T1000 (cell line): Measurements from ENCODE around the gene SPARCL1.
"Not testable (repeated sequence)": the region's sequence is repeated elsewhere in the genome, so short reads cannot be mapped to it uniquely, and the experiment has no call there.

ENCODE experiments used
- DNase-seq: peaks from one replicate; lab custom pipeline; 2025; ENCODE audit warnings: mixed read lengths; lab: John Stamatoyannopoulos, UW

SPARCL1 gene

GRCh38 chr4:87502580-87503238 lies 26.5 kb downstream of the SPARCL1 start:
- DNase-seq, result no peak

GRCh38 chr4:87500092-87500462 lies 29.1 kb downstream of the SPARCL1 start:
- no peak for DNase-seq

GRCh38 chr4:87499403-87500091 lies 29.6 kb downstream of the SPARCL1 start:
- DNase-seq, result no peak

GRCh38 chr4:87498446-87498900 lies 30.7 kb downstream of the SPARCL1 start:
- no peak for DNase-seq

- no peak for DNase-seq
Observed at GRCh38 chr4:87497578-87497977, 31.6 kb downstream of the SPARCL1 start.

- DNase-seq, result no peak
Observed at GRCh38 chr4:87497159-87497558, 32.0 kb downstream of the SPARCL1 start.

GRCh38 chr4:87493115-87493514 lies 36.1 kb downstream of the SPARCL1 start:
- DNase-seq, result no peak

GRCh38 chr4:87491851-87492250 lies 37.3 kb downstream of the SPARCL1 start:
- DNase-seq, result not testable (repeated sequence)

GRCh38 chr4:87491436-87491835 lies 37.7 kb downstream of the SPARCL1 start:
- DNase-seq, result no peak

GRCh38 chr4:87490664-87491369 lies 38.4 kb downstream of the SPARCL1 start:
- no peak for DNase-seq

- DNase-seq, result no peak
Observed at GRCh38 chr4:87489678-87490077, 39.5 kb downstream of the SPARCL1 start.

GRCh38 chr4:87488666-87489065 lies 40.5 kb downstream of the SPARCL1 start:
- DNase-seq, result not testable (repeated sequence)

GRCh38 chr4:87483247-87483646 lies 45.9 kb downstream of the SPARCL1 start:
- DNase-seq, result not testable (repeated sequence)

GRCh38 chr4:87481377-87481776 lies 47.8 kb downstream of the SPARCL1 start:
- DNase-seq, result no peak

- DNase-seq, result no peak
Observed at GRCh38 chr4:87478732-87479250, 50.4 kb downstream of the SPARCL1 start.

- no peak for DNase-seq
Observed at GRCh38 chr4:87476934-87477333, 52.2 kb downstream of the SPARCL1 start.

GRCh38 chr4:87469390-87469789 lies 59.8 kb downstream of the SPARCL1 start:
- no peak for DNase-seq

- no peak for DNase-seq
Observed at GRCh38 chr4:87465739-87466366, 63.3 kb downstream of the SPARCL1 start.

GRCh38 chr4:87462102-87462501 lies 67.1 kb downstream of the SPARCL1 start:
- DNase-seq, result no peak

- no peak for DNase-seq
Observed at GRCh38 chr4:87461281-87461700, 67.9 kb downstream of the SPARCL1 start.

- no peak for DNase-seq
Observed at GRCh38 chr4:87458913-87459312, 70.3 kb downstream of the SPARCL1 start.

- no peak for DNase-seq
Observed at GRCh38 chr4:87451537-87451936, 77.6 kb downstream of the SPARCL1 start.
